Activated CD8-positive, alpha-beta memory T cell treated with anti-CD3 and anti-CD28 coated beads, Interleukin-2, amount 10 ng/mL, durations not matched to agents 7 days and 5 days (primary cell): ENCODE measurements around the gene HIVEP2. TPM values are rescaled to one million over a fixed set of nuclear protein-coding genes. Genes with fewer than 3 reads are reported as not detected.

Experiments
- ATAC-seq: fragments of 150-1000 bp; cut with Tn5 transposase; one replicate; pipeline ENCODE4 v1.10.0; 2021; ENCODE audit warnings: moderate library complexity
- CTCF ChIA-PET: fragments of 350-600 bp; sonication (Branson Sonifier 250); formaldehyde crosslinking; loops from one replicate; lab custom pipeline; 2021; ENCODE audit warnings: antibody characterized with exemption; lab: Charles Lee
- DNase-seq: peaks from one replicate; pipeline ENCODE4 v3.0.0-alpha.2; 2020
- H3K27ac Mint-ChIP-seq: one replicate; pipeline ENCODE4 v1.8.0; 2021; ENCODE audit warnings: mild to moderate bottlenecking, mixed read lengths
- H3K27me3 Mint-ChIP-seq: one replicate; pipeline ENCODE4 v1.8.0; 2021; ENCODE audit warnings: mixed read lengths
- H3K36me3 Mint-ChIP-seq: one replicate; pipeline ENCODE4 v1.8.0; 2021; ENCODE audit warnings: mild to moderate bottlenecking, mixed read lengths
- H3K4me1 Mint-ChIP-seq: one replicate; pipeline ENCODE4 v1.8.0; 2021; ENCODE audit warnings: mixed read lengths
- H3K4me3 Mint-ChIP-seq: one replicate; pipeline ENCODE4 v1.8.0; 2021; ENCODE audit warnings: mild to moderate bottlenecking, moderate library complexity, mixed read lengths
- H3K9me3 Mint-ChIP-seq: one replicate; pipeline ENCODE4 v1.8.0; 2022; ENCODE audit warnings: low read depth, mixed read lengths
- total RNA-seq, 2 experiments: library from RNA; stranded (reverse); gene quantifications; one replicate each; pipeline ENCODE4 v1.2.3, GENCODE V29; 2021

HIVEP2 gene
- total RNA-seq, 2 experiments from 2014 or later: 24.1 to 28.8 TPM

GRCh38 chr6:142846883-142847287 is 98.1 kb downstream of the HIVEP2 start:
- Mint-ChIP-seq H3K36me3 (no peaks in the 10 kb centered on the region), H3K4me1 (peaks cover 89% of the 10 kb centered on the region), H3K27me3 (no peaks in the 10 kb centered on the region), H3K27ac (peak overlapping the region; percentile 89), H3K4me3 (peak overlapping the region; percentile 74), H3K9me3 (no peaks in the 10 kb centered on the region)
- no peak for DNase-seq
- CTCF ChIA-PET: interaction anchor here (0.8 to 1.6 kb wide), 2 partner anchors 10 to 62 kb away, joined by 3 to 4 read pairs; no protein-coding TSS in a partner anchor
- ATAC-seq: no peak

GRCh38 chr6:142846459-142846831 is 98.5 kb downstream of the HIVEP2 start:
- H3K9me3 Mint-ChIP-seq: no peaks in the 10 kb centered on the region
- CTCF ChIA-PET: interaction anchor here (0.8 to 1.6 kb wide), 4 partner anchors 10 to 61 kb away, joined by 3 to 6 read pairs (median 4); no protein-coding TSS in a partner anchor
- peak overlapping the region; percentile 89 for H3K27ac Mint-ChIP-seq
- DNase-seq (no peak), ATAC-seq (no peak)
- no peaks in the 10 kb centered on the region for H3K27me3 Mint-ChIP-seq
- H3K36me3 Mint-ChIP-seq: no peaks in the 10 kb centered on the region
- H3K4me1 Mint-ChIP-seq: peaks cover 89% of the 10 kb centered on the region
- peak overlapping the region; percentile 74 for H3K4me3 Mint-ChIP-seq

GRCh38 chr6:142845624-142846458 is 99.1 kb downstream of the HIVEP2 start:
- Mint-ChIP-seq H3K27ac (peak overlapping the region; percentile 89), H3K9me3 (no peaks in the 10 kb centered on the region), H3K4me1 (peaks cover 88% of the 10 kb centered on the region), H3K4me3 (peak overlapping the region; percentile 74), H3K36me3 (peaks cover 2% of the 10 kb centered on the region), H3K27me3 (no peaks in the 10 kb centered on the region)
- ATAC-seq (peak; percentile 57), DNase-seq (peak; percentile 84)
- CTCF ChIA-PET: interaction anchor here (0.9 to 1.6 kb wide), 7 partner anchors 9 to 581 kb away, joined by 3 to 6 read pairs (median 4); no protein-coding TSS in a partner anchor

- ATAC-seq (peak; percentile 40), DNase-seq (no peak)
- peaks cover 81% of the 10 kb centered on the region for H3K4me1 Mint-ChIP-seq
- no peaks in the 10 kb centered on the region for H3K9me3 Mint-ChIP-seq
- peaks cover 2% of the 10 kb centered on the region for H3K36me3 Mint-ChIP-seq
- peak overlapping the region; percentile 89 for H3K27ac Mint-ChIP-seq
- no peaks in the 10 kb centered on the region for H3K27me3 Mint-ChIP-seq
- CTCF ChIA-PET: interaction anchor here (0.9 to 1.6 kb wide), 7 partner anchors 8 to 582 kb away, joined by 3 to 6 read pairs (median 4); no protein-coding TSS in a partner anchor
- H3K4me3 Mint-ChIP-seq: peak overlapping the region; percentile 74
These were observed 99.8 kb downstream of the HIVEP2 start for GRCh38 chr6:142845143-142845571.

GRCh38 chr6:142844065-142844755 is 100.8 kb downstream of the HIVEP2 start:
- Mint-ChIP-seq H3K9me3 (no peaks in the 10 kb centered on the region), H3K27me3 (no peaks in the 10 kb centered on the region), H3K4me1 (peaks cover 82% of the 10 kb centered on the region), H3K27ac (peak overlapping the region; percentile 89), H3K36me3 (peaks cover 2% of the 10 kb centered on the region), H3K4me3 (peak overlapping the region; percentile 74)
- CTCF ChIA-PET: interaction anchor here (1.4 kb wide), 1 partner anchor 9 kb away, joined by 3 read pairs; no protein-coding TSS in a partner anchor
- DNase-seq (no peak), ATAC-seq (no peak)

- no peaks in the 10 kb centered on the region for H3K9me3 Mint-ChIP-seq
- DNase-seq (no peak), ATAC-seq (peak; percentile 20)
- H3K4me3 Mint-ChIP-seq: peak overlapping the region; percentile 74
- CTCF ChIA-PET: interaction anchor here (0.7 to 1.8 kb wide), 7 partner anchors 10 to 145 kb away, joined by 3 to 8 read pairs (median 3); no protein-coding TSS in a partner anchor
- H3K4me1 Mint-ChIP-seq: peaks cover 81% of the 10 kb centered on the region
- H3K27me3 Mint-ChIP-seq: no peaks in the 10 kb centered on the region
- H3K36me3 Mint-ChIP-seq: peaks cover 2% of the 10 kb centered on the region
- H3K27ac Mint-ChIP-seq: peak overlapping the region; percentile 89
These were observed 101.6 kb downstream of the HIVEP2 start for GRCh38 chr6:142843361-142843760.

GRCh38 chr6:142842418-142843261 is 102.3 kb downstream of the HIVEP2 start:
- DNase-seq (peak; percentile 72), ATAC-seq (peak; percentile 66)
- H3K4me3 Mint-ChIP-seq: peak overlapping the region; percentile 74
- H3K4me1 Mint-ChIP-seq: peaks cover 82% of the 10 kb centered on the region
- CTCF ChIA-PET: interaction anchor here (0.7 to 1.8 kb wide), 8 partner anchors 10 to 144 kb away, joined by 3 to 8 read pairs (median 3); no protein-coding TSS in a partner anchor
- peak overlapping the region; percentile 89 for H3K27ac Mint-ChIP-seq
- peaks cover 2% of the 10 kb centered on the region for H3K36me3 Mint-ChIP-seq
- no peaks in the 10 kb centered on the region for H3K9me3 Mint-ChIP-seq
- no peaks in the 10 kb centered on the region for H3K27me3 Mint-ChIP-seq

GRCh38 chr6:142841915-142842314 is 103.1 kb downstream of the HIVEP2 start:
- Mint-ChIP-seq H3K9me3 (no peaks in the 10 kb centered on the region), H3K36me3 (peaks cover 2% of the 10 kb centered on the region), H3K4me3 (peak overlapping the region; percentile 74), H3K27me3 (no peaks in the 10 kb centered on the region), H3K4me1 (peaks cover 81% of the 10 kb centered on the region), H3K27ac (peak overlapping the region; percentile 89)
- no peak for ATAC-seq
- CTCF ChIA-PET: interaction anchor here (1.2 to 1.8 kb wide), 3 partner anchors 21 to 72 kb away, joined by 3 to 8 read pairs (median 3); no protein-coding TSS in a partner anchor
- DNase-seq: no peak

GRCh38 chr6:142839686-142840040 is 105.3 kb downstream of the HIVEP2 start:
- Mint-ChIP-seq H3K27ac (peak overlapping the region; percentile 77), H3K4me3 (peak overlapping the region; percentile 31), H3K4me1 (peaks cover 66% of the 10 kb centered on the region), H3K9me3 (no peaks in the 10 kb centered on the region), H3K36me3 (peaks cover 12% of the 10 kb centered on the region), H3K27me3 (no peaks in the 10 kb centered on the region)
- no peak for ATAC-seq
- no peak for DNase-seq
- CTCF ChIA-PET: interaction anchor here (0.8 to 2.7 kb wide), 3 partner anchors 10 to 17 kb away, joined by 3 to 13 read pairs (median 3); no protein-coding TSS in a partner anchor

- Mint-ChIP-seq H3K27me3 (no peaks in the 10 kb centered on the region), H3K36me3 (peaks cover 12% of the 10 kb centered on the region), H3K27ac (peak overlapping the region; percentile 77), H3K9me3 (no peaks in the 10 kb centered on the region), H3K4me1 (peaks cover 61% of the 10 kb centered on the region), H3K4me3 (peak overlapping the region; percentile 31)
- DNase-seq: no peak
- CTCF ChIA-PET: interaction anchor here (0.8 to 2.7 kb wide), 3 partner anchors 9 to 16 kb away, joined by 3 to 13 read pairs (median 3); no protein-coding TSS in a partner anchor
- ATAC-seq: no peak
These were observed 105.9 kb downstream of the HIVEP2 start for GRCh38 chr6:142838821-142839685.

GRCh38 chr6:142835787-142836535 is 109.0 kb downstream of the HIVEP2 start:
- Mint-ChIP-seq H3K27ac (no peak overlapping the region), H3K9me3 (no peaks in the 10 kb centered on the region), H3K36me3 (peaks cover 18% of the 10 kb centered on the region), H3K4me3 (no peak overlapping the region), H3K27me3 (no peaks in the 10 kb centered on the region), H3K4me1 (peaks cover 51% of the 10 kb centered on the region)
- CTCF ChIA-PET: interaction anchor here (1.7 kb wide), 1 partner anchor 10 kb away, joined by 4 read pairs; no protein-coding TSS in a partner anchor
- ATAC-seq (no peak), DNase-seq (no peak)
